ENCODE results near the gene CACUL1. TPM values are rescaled to one million over a fixed set of nuclear protein-coding genes. Genes with fewer than 3 reads are reported as not detected.
A peak's percentile ranks its signal among the peaks of the same experiment; 100 is the strongest.

The CACUL1 gene
- total RNA-seq, 1 experiment from 2014 or later, result 62.5 TPM

DNA sequence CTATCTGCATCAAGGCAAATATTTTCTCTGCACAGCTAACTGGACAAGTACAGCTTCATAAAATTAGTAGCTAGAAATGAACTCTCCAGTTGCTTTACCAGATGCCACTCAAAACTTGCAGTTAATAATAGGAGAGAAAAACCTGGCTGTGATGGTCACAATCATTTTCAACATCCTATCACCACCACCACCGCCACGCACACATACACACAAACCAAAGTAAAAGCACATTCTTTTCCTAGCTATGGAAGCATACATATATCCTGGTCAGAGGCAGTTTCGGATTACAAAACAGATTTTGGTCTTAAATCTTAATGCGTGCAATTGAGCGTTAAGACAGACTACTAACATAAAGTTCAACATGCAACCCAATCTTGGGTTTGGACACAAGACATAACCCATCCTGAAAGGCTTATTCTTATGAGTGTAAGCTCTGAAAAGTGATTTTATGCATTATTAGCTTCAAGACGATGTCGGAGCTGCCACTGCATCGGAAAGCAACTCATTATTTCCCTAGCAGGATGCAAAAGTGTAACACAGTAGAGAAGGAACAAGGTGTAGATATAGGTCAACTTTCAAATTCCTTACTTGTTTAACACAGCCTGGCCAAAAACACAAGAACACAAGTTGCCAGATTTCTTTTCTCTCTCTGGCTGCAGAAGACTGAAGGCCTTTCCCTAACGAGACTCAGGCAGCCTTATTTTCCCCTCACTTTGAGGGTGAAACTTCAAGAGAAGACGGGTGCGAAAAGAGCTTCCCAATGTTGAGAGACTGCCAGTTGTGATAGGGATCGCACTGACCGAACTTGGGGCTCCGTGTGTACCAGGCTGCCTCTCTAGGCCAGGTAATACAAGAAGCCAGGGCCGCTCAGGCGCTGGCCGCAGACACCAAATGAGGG is 1.2 kb downstream of the CACUL1 start:
- Histone ChIP-seq H3K9me3 (ENCODE audit: insufficient read depth, low read depth) (no peaks in the 10 kb centered on the region), H4K20me1 (ENCODE audit: insufficient read depth) (peaks cover 45% of the 10 kb centered on the region), H3K4me2 (peak overlapping the region; percentile 91), H3K27ac (peak overlapping the region; percentile 69), H3K79me2 (ENCODE audit: low read depth) (peaks cover 62% of the 10 kb centered on the region), H3K27me3 (ENCODE audit: insufficient read depth, low read depth) (no peaks in the 10 kb centered on the region), H2AFZ (peak overlapping the region; percentile 77), H3K36me3 (ENCODE audit: low read depth) (no peaks in the 10 kb centered on the region), H3F3A (ENCODE audit: insufficient read depth, low read depth) (no peaks in the 10 kb centered on the region), H3K4me3 (peak overlapping the region; percentile 96), H3K9me2 (ENCODE audit: insufficient read depth) (no peaks in the 10 kb centered on the region), H3K4me1 (replicated peaks; ENCODE audit: insufficient read depth) (peaks cover 10% of the 10 kb centered on the region; the same call in 1 of the 2 replicates)
- ChIA-PET POLR2A (ENCODE audit: unreplicated experiment) (interaction anchor here (0.6 kb wide), 1 partner anchor 60 kb away, joined by 4 read pairs; no protein-coding TSS in a partner anchor), CTCF (interaction anchor here (0.6 kb wide), 2 partner anchors 15 to 46 kb away, joined by 3 to 4 read pairs; no protein-coding TSS in a partner anchor)
- TSS peak; percentile 34 for BruUV-seq (replicated peaks)
- peak in 1 of 2 experiments; percentile 53 for DNase-seq
- TF ChIP-seq, protein P1, sequence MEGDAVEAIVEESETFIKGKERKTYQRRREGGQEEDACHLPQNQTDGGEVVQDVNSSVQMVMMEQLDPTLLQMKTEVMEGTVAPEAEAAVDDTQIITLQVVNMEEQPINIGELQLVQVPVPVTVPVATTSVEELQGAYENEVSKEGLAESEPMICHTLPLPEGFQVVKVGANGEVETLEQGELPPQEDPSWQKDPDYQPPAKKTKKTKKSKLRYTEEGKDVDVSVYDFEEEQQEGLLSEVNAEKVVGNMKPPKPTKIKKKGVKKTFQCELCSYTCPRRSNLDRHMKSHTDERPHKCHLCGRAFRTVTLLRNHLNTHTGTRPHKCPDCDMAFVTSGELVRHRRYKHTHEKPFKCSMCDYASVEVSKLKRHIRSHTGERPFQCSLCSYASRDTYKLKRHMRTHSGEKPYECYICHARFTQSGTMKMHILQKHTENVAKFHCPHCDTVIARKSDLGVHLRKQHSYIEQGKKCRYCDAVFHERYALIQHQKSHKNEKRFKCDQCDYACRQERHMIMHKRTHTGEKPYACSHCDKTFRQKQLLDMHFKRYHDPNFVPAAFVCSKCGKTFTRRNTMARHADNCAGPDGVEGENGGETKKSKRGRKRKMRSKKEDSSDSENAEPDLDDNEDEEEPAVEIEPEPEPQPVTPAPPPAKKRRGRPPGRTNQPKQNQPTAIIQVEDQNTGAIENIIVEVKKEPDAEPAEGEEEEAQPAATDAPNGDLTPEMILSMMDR (conservative IDR thresholded peaks at IDR 0.05), result no peak
- TF ChIP-seq EZH2 (IDR thresholded peaks at IDR 0.05; ENCODE audit: low read depth), result no peak
- intact Hi-C loops (cut with micrococcal nuclease; ENCODE audit: unreplicated experiment), result loop anchor here (10.0 kb wide), 2 partner anchors 101 to 341 kb away; no protein-coding TSS in a partner anchor

DNA sequence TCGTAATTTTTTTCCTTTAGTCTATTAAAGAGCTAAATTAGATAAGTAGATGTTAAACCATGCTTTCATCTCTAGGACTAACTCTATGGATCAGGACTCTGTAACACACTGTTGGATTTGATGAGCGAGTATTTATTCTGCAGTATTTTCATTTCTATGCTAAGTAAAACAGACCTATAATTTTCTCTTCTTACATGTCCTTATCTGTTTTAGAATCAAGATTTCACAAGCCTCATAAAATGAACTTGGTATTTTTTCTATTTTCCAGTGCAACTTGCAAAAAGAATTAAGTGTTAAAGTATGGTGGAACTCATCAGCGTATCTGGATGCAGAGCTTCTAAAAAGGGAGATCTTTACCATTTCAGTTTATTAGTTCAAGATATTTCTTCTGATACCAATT is 2.4 kb downstream of the CACUL1 start:
- peaks cover 10% of the 10 kb centered on the region; the same call in 1 of the 2 replicates for H3K4me1 ChIP-seq (replicated peaks; ENCODE audit: insufficient read depth)
- peaks cover 55% of the 10 kb centered on the region for H4K20me1 ChIP-seq (ENCODE audit: insufficient read depth)
- POLR2A ChIA-PET (ENCODE audit: unreplicated experiment), result no interaction called here
- TF ChIP-seq EZH2 (IDR thresholded peaks at IDR 0.05; ENCODE audit: low read depth), result no peak
- TF ChIP-seq, protein P1 (conservative IDR thresholded peaks at IDR 0.05), result no peak
- H3K4me2 ChIP-seq, result peak overlapping the region; percentile 91
- H3K4me3 ChIP-seq, result peak overlapping the region; percentile 96
- no peaks in the 10 kb centered on the region for H3K36me3 ChIP-seq (ENCODE audit: low read depth)
- H3K27ac ChIP-seq, result no peak overlapping the region
- CTCF ChIA-PET, result no interaction called here
- H3K79me2 ChIP-seq (ENCODE audit: low read depth), result peaks cover 73% of the 10 kb centered on the region
- H3K27me3 ChIP-seq (ENCODE audit: insufficient read depth, low read depth), result no peaks in the 10 kb centered on the region
- no peaks in the 10 kb centered on the region for H3K9me2 ChIP-seq (ENCODE audit: insufficient read depth)
- BruUV-seq (replicated peaks), result no TSS peak
- H3F3A ChIP-seq (ENCODE audit: insufficient read depth, low read depth), result no peaks in the 10 kb centered on the region
- intact Hi-C loops (cut with micrococcal nuclease; ENCODE audit: unreplicated experiment), result loop anchor here (10.0 kb wide), 2 partner anchors 102 to 342 kb away; no protein-coding TSS in a partner anchor
- no peaks in the 10 kb centered on the region for H3K9me3 ChIP-seq (ENCODE audit: insufficient read depth, low read depth)
- DNase-seq, result no peak
- no peak overlapping the region for H2AFZ ChIP-seq

DNA sequence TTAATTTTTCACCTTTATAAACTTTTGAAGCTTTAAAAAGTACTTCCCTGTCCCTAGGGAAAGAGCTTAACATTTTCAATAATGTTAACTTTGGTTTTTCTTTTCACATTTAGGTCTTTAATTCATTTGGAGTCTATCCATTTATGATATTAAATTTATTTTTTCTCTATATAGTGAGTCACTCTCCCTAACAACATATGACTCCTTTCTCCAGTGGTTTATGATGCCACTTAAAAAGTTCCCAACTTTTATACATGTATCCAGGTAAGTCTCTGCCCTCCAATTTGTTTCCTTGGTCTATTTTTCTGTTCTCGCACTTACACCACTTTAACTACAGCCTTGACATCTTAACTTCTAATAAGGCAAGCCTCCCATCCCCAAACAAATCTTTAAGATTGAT is 3.5 kb downstream of the CACUL1 start:
- BruUV-seq (replicated peaks), result no TSS peak
- Histone ChIP-seq H3K4me2 (peak overlapping the region; percentile 91), H2AFZ (no peak overlapping the region), H3K27me3 (ENCODE audit: insufficient read depth, low read depth) (no peaks in the 10 kb centered on the region), H3K36me3 (ENCODE audit: low read depth) (no peaks in the 10 kb centered on the region), H4K20me1 (ENCODE audit: insufficient read depth) (peaks cover 64% of the 10 kb centered on the region), H3K79me2 (ENCODE audit: low read depth) (peaks cover 85% of the 10 kb centered on the region), H3K9me3 (ENCODE audit: insufficient read depth, low read depth) (no peaks in the 10 kb centered on the region), H3K4me1 (replicated peaks; ENCODE audit: insufficient read depth) (peaks cover 10% of the 10 kb centered on the region; the same call in 1 of the 2 replicates), H3K27ac (no peak overlapping the region), H3F3A (ENCODE audit: insufficient read depth, low read depth) (no peaks in the 10 kb centered on the region), H3K4me3 (peak overlapping the region; percentile 96; the same call in 1 of the 2 replicates), H3K9me2 (ENCODE audit: insufficient read depth) (no peaks in the 10 kb centered on the region)
- intact Hi-C loops (cut with micrococcal nuclease; ENCODE audit: unreplicated experiment), result loop anchor here (10.0 kb wide), 2 partner anchors 104 to 344 kb away; no protein-coding TSS in a partner anchor
- no peak for DNase-seq
- ChIA-PET CTCF (interaction anchor here (0.6 kb wide), 1 partner anchor 35 kb away, joined by 5 read pairs; no protein-coding TSS in a partner anchor), POLR2A (ENCODE audit: unreplicated experiment) (no interaction called here)
- TF ChIP-seq, protein P1 (conservative IDR thresholded peaks at IDR 0.05), result no peak
- no peak for TF ChIP-seq EZH2 (IDR thresholded peaks at IDR 0.05; ENCODE audit: low read depth)

All from PC-9 (cell line).